GM08714 (cell line): ENCODE measurements around the gene HNRNPR.
"Not testable (repeated sequence)": the region's sequence is repeated elsewhere in the genome, so short reads cannot be mapped to it uniquely, and the experiment has no call there.

Source experiments
- H3K4me3 ChIP-seq: fragments of 200-500 bp; sonication (Bioruptor generic); 2 replicates; pipeline ENCODE4 v1.5.1; 2014; ENCODE audit warnings: mild to moderate bottlenecking, low read length, inconsistent platforms
- ZNF274 ChIP-seq: IDR thresholded peaks from 2 replicates; pipeline ENCODE4 v1.6.1; 2012; ENCODE audit warnings: mild to moderate bottlenecking, low read depth, low read length

HNRNPR gene

DNA sequence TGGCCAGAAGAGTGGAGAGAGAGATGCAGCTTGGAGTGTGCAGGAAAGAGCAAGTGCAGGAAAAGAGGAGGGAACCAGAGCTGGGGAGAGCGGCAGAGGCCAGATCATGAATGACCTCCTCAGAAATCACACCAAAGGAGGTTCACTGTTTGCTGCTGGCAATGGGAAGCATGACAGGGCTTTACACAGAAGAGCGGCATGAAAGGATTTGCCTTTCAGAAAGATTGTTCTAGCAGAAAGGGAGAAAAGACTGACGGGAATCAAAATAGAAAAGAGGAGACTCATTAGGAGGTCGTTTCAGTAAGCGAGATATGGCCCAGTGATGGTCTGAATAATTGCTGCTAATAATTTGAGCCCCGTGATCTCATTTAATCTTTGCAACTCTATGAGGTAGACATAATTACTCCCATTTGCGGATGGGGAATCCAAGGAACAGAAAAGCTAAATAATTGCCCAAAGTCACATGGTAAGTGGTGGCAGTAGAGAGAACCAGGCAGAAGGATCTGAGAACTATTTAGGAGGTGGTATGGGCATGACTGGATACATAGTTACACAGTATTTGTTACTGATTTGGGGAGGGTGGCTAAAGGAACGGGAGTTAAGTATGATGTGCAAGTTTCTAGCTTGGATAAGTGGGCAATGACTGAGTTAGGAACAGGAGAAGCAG lies 12.5 kb upstream of the HNRNPR start:
- H3K4me3 ChIP-seq = no peak overlapping the region
- no peak for TF ChIP-seq ZNF274

DNA sequence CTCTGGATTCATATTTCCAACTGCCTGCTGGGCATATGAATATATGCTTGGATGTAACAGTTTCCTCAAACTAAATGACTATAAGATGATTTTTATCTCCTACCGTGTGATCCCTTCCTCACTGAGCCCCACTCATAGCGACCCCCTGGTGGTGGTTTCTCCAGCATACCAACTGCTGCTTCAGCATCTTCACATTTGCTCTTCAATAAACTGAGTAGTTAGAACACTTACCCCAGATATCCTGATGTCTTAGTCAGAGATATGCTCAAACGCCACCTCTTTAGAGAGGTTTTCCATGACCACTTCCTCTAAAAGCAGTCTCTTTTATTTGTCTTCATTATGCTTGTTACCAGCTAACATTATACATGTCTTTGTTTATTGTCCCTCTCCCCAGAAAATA lies 10.2 kb upstream of the HNRNPR start:
- TF ChIP-seq ZNF274 = no peak
- no peak overlapping the region for H3K4me3 ChIP-seq

DNA sequence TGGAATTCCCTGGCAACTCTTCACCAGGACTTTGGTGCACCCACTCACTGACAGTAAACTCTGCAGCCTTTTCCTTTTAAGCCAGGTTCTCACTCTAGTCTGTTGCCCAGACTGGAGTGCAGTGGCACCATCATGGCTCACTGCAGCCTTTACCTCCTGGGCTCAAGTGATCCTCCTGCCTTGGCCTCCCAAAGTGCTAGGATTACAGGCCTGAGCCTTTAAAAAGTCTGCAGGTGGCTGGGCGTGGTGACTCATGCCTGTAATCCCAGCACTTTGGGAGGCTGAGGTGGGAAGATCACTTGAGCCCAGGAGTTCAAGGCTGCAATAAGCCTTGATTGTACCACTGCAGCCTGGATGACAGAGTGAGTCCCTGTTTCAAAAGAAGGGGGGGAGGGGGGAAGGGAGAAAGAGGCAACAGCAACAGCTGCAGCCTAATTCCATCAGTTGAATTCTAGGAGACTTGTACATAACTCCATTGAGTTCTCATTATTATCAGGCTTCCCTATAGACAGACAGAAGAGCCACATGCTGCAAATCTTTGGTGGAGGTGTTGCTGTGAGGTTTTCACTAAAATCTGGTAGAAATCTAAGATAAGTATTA lies 8.1 kb upstream of the HNRNPR start:
- no peak for TF ChIP-seq ZNF274
- H3K4me3 ChIP-seq = no peak overlapping the region

DNA sequence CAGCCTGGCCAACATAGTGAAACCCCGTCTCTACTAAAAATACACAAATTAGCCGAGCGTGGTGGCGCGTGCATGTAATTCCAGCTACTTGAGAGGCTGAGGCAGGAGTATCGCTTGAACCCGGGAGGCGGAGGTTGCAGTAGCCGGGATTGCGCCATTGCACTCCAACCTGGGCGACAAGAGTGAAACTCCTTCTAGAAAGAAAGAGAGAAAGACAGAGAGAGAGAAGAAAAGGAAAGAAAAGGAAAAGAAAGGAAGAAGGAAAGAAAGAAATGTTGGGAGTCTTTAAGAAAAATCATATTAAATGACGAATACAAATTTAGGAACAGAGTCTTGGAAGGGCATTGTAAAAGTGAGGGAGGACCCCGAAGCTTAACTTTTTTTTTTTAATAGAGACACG lies 1.8 kb upstream of the HNRNPR start:
- TF ChIP-seq ZNF274 = no peak
- H3K4me3 ChIP-seq = no peak overlapping the region

DNA sequence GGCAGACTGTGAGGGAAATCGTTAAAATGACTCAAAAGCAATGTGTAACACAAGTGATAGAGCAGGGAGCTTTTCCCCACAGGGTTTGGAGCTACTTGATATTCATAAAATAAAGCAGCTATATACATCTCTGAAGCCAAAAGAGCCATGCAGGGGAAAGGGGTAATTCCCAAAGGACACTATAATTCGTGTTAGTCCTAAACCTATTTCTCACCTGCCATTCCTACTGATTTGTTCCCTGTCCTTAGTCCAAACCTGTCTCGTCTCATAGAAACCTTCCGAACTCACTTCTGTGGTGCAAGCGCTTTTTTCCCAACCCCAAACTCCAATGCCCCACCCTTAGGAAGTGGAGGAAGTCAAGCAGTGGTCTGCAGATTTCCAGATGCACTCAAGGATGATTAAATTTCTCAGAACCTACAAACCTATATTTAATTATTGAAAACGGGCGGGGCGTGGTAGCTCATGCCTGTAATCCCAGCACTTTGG lies 946 bp upstream of the HNRNPR start:
- no peak for TF ChIP-seq ZNF274
- H3K4me3 ChIP-seq = peak overlapping the region; percentile 90

DNA sequence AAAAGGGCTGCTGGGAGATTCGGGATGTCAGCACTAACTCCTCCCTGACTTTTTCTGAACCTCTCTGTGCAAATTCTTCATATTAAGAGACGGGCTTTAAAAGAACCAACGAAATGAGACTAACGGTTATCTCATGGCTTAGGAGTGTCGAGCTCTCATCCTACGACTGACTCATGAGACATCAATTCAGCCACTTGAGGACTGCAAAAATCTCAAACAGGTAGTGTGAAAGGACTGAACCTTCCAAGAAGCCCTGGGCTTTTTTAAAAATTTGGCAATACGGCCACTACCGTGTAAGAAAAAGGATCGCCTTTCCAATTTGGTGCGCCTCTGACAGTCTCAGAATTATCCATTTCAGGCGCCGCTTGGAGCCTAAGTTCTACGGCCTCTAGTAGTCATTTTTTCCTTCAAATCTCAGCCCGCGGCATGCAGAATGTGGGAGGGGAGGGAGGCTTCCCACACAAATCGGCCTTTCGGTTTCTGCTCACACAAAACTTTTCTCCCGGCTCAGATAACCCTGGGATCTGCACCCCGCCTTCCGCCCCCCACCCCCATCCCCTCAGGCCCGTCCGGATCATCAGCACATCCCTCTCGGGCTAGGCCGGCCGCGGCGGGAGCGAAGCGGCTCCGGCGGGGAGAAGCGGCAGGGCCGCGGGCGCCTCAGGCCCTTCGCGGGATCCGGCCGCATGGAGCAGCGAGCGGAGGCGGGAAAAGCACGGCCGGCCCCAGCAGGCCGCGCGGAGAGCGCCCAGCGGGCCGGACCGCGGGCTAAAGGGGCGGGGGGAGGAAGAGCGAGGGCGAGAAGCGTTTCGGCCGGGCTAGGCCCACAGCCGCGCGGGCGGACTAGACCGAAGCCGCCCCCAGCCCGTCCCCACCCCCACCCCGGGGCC lies 618 bp downstream of the HNRNPR start:
- peak overlapping the region; percentile 100 for H3K4me3 ChIP-seq
- TF ChIP-seq ZNF274 = no peak

DNA sequence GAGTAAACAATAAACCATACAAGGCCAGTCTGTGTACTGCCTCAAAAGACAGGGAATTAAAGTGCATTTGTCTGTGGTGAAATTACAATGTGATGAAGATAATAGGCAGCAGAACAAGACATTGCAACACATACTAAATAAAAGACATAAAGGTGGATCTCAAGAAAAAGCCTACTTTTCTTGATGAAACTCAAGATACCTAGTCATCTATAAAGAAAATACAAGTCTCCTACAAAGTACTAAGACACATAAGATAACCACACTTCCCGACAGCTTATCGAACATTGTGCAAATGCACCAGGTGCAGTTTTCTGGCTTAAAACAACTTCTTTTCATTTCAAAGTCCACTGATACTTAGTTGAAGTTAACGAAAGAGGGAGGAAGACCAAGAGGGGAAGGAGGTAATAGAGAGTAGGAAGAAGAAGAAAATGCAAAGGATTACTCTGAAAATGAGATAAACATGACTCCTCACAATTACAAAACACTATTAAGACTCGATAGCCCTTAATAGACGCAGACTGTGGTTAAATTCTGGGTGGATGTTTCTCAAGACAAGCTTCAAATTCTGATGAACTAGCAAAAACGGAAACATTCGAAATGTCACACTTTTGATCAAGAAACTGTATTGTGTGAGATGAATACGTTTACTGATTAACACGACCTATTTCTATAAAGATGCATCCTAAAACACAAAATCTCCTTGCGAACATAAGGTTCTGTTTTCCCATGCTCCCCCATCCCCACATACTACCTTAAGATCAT lies 2.0 kb downstream of the HNRNPR start:
- no peak for TF ChIP-seq ZNF274
- H3K4me3 ChIP-seq = peak overlapping the region; percentile 100; the same call in 1 of the 2 replicates

DNA sequence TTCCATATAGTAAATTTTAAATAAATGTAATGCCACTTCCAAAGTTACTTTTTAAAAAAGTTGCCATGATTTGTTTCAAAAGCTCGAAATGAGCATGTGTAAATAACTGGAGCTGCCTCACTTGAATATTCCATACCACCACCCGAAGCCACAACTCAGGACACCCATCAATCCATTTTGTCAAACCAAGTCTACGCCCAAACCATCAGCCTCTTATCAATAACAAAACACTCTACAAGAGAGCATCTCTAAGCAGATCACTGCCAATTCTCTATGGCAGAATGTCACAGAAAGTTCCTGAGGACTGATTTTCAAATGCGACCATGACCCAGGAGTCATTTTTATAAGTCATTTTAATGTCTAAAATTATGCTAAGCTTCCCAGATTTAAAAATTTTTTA lies 4.5 kb downstream of the HNRNPR start:
- no peak overlapping the region; the same call in 1 of the 2 replicates for H3K4me3 ChIP-seq
- TF ChIP-seq ZNF274 = no peak

DNA sequence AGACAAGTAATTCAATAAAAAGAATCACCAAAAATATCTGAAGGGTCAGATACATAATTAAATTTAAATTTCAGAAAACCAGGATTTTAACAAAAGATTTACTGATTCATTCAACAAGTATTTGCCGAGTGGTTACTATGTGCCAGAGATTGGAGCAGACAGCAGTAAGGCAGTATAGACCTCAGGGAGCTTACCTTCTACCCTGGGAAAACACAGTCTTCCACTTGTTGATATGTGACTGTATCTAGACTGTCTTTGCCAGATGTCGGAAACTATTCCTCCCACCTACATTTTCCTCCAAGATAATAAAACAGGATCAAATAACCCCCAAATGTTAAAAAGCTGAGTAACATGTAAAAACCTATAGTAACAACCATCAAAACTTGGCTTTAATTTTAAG lies 6.2 kb downstream of the HNRNPR start:
- TF ChIP-seq ZNF274 = no peak
- no peak overlapping the region for H3K4me3 ChIP-seq

DNA sequence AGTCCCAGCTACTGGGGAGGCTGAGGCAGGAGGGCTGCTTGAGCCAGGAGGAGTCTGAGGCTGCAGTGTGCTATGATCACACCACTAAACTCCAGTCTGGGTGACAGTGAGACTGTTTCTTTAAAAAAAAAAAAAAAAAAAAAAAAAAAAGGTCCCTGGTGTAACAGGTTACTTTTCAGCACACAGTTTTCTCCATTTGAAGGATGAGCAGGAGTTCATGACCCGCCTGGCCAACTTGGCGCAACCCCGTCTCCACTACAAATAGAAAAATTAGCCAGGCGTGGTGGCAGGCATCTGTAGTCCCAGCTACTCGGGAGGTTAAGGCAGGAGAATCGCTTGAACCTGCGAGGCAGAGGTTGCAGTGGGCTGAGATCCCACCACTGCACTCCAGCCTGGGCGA lies 12.4 kb downstream of the HNRNPR start:
- TF ChIP-seq ZNF274 = no peak
- no peak overlapping the region for H3K4me3 ChIP-seq

DNA sequence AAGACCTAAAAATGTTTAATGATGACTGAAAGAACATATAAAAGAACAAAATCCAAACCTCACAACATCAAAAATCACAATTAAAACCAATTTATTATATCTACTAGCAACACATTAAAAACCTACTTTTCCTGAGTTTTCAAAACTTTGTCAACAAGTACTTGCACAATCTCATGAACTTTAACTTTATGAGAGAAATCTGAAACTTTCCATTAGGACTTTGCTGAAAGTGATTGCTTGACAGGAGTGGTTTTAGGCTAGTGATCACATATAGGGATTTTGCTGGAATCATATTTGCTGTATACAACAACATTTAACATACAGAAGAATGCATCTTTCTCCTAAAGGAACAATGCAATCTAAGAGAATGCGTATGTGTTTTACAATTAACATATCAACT lies 13.2 kb downstream of the HNRNPR start:
- H3K4me3 ChIP-seq = no peak overlapping the region
- no peak for TF ChIP-seq ZNF274

DNA sequence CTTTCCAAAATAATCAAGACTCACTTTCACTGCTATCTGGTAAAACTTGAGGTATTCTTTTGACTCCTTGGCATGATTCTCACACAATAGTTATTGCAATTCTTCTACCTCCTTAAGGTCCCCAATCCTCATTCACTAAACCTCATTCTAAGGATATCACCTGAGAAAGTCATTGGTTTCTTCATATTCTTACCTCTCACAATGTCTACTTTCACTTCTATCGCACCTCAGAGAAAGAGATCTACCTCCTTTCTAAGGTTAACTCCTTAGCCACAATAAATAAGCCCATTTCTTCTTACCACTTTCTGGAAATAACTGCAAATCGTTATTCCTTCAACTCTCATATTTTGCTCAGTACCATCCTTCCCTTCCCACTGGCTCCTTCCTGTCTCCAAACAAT lies 18.7 kb downstream of the HNRNPR start:
- no peak for TF ChIP-seq ZNF274

DNA sequence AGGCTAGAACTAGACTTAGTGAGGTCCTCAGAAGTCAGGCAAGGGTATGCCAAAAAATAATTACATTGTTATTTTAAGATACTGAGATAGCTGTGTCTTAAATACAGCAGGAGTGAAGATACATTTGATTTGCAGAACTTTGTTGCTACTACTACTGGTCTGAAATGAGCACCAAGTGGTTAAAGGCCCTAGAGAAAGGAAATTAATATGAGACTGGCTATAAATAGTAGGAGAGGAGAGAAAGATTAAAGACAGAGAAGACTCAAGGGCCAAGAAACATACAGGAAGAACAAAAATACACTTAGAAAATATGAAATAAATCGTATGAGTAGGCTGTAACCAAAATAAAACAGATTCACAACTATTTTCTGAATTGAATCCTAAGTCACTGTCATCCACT lies 21.3 kb downstream of the HNRNPR start:
- no peak overlapping the region for H3K4me3 ChIP-seq
- TF ChIP-seq ZNF274 = no peak

More for the DNA sequence above, 18.7 kb downstream of the HNRNPR start:
- H3K4me3 ChIP-seq = no peak overlapping the region

DNA sequence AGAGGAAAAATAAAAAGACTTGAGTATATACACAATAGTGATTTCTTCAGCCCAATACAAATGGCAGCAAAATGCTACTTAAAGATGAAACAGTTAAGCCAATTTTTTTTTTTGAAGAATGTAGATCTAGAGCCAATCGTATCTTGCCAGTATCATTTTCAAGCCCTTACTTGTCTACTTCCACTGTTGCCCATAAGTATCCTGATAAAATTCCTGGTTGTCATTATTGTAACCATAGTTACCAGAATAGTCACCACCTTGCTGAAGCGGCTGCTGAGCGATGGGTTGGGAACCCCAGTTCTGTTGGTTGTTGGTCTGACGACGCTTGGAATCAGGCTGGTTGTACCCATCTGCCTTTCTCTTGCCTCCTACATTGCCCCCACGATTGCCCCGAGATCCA lies 33.8 kb downstream of the HNRNPR start:
- not testable (repeated sequence) for H3K4me3 ChIP-seq
